Activated CD8-positive, alpha-beta T cell treated with anti-CD3 and anti-CD28 coated beads, Interleukin-2, amount 10 ng/mL, durations not matched to agents 7 days and 5 days (primary cell): ENCODE results near the gene PTPRC. TPM values are rescaled to one million over a fixed set of nuclear protein-coding genes. Genes with fewer than 3 reads are reported as not detected.

ENCODE experiments used
- ATAC-seq: fragments of 150-1000 bp; cut with Tn5 transposase; one replicate; pipeline ENCODE4 v1.10.0; 2021; ENCODE audit warnings: moderate library complexity
- CTCF ChIA-PET: fragments of 350-600 bp; sonication (Branson Sonifier 250); formaldehyde crosslinking; loops from one replicate; lab custom pipeline; 2021; ENCODE audit warnings: antibody characterized with exemption; lab: Charles Lee
- POLR2A ChIA-PET: fragments of 350-600 bp; sonication (Branson Sonifier 250); formaldehyde crosslinking; loops from one replicate; lab custom pipeline; 2021; ENCODE audit warnings: antibody characterized with exemption; lab: Charles Lee
- DNase-seq: peaks from one replicate; pipeline ENCODE4 v3.0.0-alpha.2; 2020
- H3K27ac Mint-ChIP-seq: one replicate; pipeline ENCODE4 v1.8.0; 2021; ENCODE audit warnings: mild to moderate bottlenecking, mixed read lengths
- H3K27me3 Mint-ChIP-seq: one replicate; pipeline ENCODE4 v1.8.0; 2021; ENCODE audit warnings: low read depth, mixed read lengths
- H3K36me3 Mint-ChIP-seq: one replicate; pipeline ENCODE4 v1.8.0; 2021; ENCODE audit warnings: low read depth, mixed read lengths
- H3K4me1 Mint-ChIP-seq: one replicate; pipeline ENCODE4 v1.8.0; 2021; ENCODE audit warnings: low read depth, mixed read lengths
- H3K4me3 Mint-ChIP-seq: one replicate; pipeline ENCODE4 v1.8.0; 2021; ENCODE audit warnings: mild to moderate bottlenecking, mixed read lengths
- H3K9me3 Mint-ChIP-seq: one replicate; pipeline ENCODE4 v1.8.0; 2022; ENCODE audit warnings: mixed read lengths; ENCODE audit not compliant: insufficient read depth
- total RNA-seq, 2 experiments: library from RNA; stranded (reverse); gene quantifications; one replicate each; pipeline ENCODE4 v1.2.3, GENCODE V29; 2021

Gene PTPRC
- total RNA-seq, 2 experiments from 2014 or later: 604 to 619 TPM

DNA sequence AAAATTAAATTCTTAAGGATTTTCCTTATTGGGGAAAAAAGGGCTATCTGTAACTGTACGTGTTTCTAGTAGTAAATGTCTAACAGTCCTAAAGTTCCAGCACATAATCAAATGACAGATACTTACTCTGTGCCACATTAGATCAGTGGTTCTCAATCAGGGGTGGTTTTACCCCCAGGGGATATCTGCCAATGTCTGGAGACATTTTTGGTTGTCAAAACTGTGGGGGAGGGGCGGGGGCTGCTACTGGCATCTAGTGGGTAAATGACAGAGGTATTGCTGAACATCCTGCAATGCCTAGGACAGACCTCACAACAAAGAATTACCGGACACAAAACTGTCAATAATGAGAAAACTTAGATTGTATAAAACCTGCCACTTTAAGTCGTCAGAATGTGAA lies 33.4 kb upstream of the PTPRC start:
- ATAC-seq (peak; percentile 18), DNase-seq (no peak)
- CTCF ChIA-PET: interaction anchor here (0.7 to 2.3 kb wide), 10 partner anchors 10 to 86 kb away, joined by 3 to 11 read pairs (median 4); no protein-coding TSS in a partner anchor
- Mint-ChIP-seq H3K4me3 (no peak overlapping the region), H3K27me3 (no peaks in the 10 kb centered on the region), H3K9me3 (peaks cover 13% of the 10 kb centered on the region), H3K4me1 (peaks cover 60% of the 10 kb centered on the region), H3K27ac (no peak overlapping the region), H3K36me3 (peaks cover 28% of the 10 kb centered on the region)
- POLR2A ChIA-PET: interaction anchor here (1.0 to 1.8 kb wide), 4 partner anchors 9 to 45 kb away, joined by 3 to 7 read pairs (median 6); partner anchors contain the start of gene PTPRC

DNA sequence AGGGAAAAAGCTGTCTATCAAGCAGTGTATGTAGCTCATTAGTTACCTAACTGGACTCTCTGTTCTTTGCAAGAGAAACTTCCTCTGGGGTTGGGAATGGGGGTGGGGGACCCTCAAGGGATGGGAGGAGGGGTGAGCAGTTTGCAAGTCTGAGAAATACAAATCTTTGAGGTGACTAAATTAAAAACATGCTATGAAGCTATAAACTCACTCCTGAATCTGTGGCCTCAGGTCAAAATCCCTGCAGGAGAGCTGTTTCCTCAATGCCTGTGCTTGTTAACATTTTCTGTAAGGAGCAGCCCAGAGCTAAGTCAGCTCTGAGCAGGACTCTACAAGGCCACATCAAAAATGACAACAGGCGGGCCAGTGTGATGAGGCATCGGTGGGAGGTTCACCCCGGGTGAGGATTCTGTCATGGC lies 32.8 kb upstream of the PTPRC start:
- ChIA-PET CTCF (interaction anchor here (0.6 to 2.3 kb wide), 16 partner anchors 11 to 442 kb away, joined by 3 to 11 read pairs (median 3); no protein-coding TSS in a partner anchor), POLR2A (interaction anchor here (0.9 to 1.8 kb wide), 6 partner anchors 8 to 51 kb away, joined by 3 to 7 read pairs (median 4); partner anchors contain the start of gene PTPRC)
- peaks cover 60% of the 10 kb centered on the region for H3K4me1 Mint-ChIP-seq
- no peak overlapping the region for H3K27ac Mint-ChIP-seq
- no peak for DNase-seq
- H3K27me3 Mint-ChIP-seq: no peaks in the 10 kb centered on the region
- no peak for ATAC-seq
- H3K9me3 Mint-ChIP-seq: peaks cover 11% of the 10 kb centered on the region
- H3K4me3 Mint-ChIP-seq: no peak overlapping the region
- H3K36me3 Mint-ChIP-seq: peaks cover 21% of the 10 kb centered on the region

DNA sequence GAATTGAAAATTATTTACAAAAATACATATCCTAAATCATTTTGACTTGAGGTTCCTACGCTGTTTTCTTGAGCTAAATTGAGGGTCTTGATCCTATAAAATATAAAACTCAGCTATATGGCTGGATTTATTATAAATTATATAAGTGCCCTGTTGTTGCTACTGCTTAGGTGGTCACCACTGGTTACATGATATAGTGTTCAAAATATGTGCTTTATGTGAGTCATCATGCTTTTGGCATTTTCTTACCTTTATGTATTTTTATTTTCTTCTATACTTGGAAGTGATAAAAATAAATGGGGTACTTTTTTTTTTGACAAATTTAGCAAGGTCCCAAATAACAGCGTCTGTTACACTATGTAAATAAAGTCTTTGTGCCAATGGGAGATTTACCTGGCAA lies 31.1 kb upstream of the PTPRC start:
- H3K9me3 Mint-ChIP-seq: peaks cover 4% of the 10 kb centered on the region
- H3K36me3 Mint-ChIP-seq: peaks cover 10% of the 10 kb centered on the region
- ATAC-seq (no peak), DNase-seq (no peak)
- H3K4me1 Mint-ChIP-seq: peaks cover 60% of the 10 kb centered on the region
- POLR2A ChIA-PET: no interaction called here
- no peaks in the 10 kb centered on the region for H3K27me3 Mint-ChIP-seq
- H3K27ac Mint-ChIP-seq: no peak overlapping the region
- no peak overlapping the region for H3K4me3 Mint-ChIP-seq
- CTCF ChIA-PET: interaction anchor here (0.7 to 4.6 kb wide), 4 partner anchors 12 to 457 kb away, joined by 3 to 45 read pairs (median 6); no protein-coding TSS in a partner anchor

DNA sequence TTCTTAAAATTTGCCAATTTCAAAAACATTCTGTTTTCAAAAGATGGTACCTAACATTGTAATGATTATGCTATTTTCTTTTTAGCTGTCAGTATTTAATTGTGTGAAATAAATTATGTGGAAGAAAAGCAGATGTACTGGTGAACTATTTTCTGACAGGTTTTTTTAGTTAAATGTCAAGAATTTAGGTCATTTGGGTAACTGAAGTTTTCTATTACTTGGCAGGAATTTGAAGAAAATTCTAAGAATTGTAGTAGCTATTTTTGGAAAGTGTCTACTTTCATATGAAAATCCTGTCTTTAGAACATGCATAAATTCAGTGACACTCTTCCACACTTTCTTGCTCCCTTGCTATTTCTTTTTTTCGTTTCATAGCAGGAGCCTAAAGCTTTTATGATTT lies 28.5 kb upstream of the PTPRC start:
- no peaks in the 10 kb centered on the region for H3K9me3 Mint-ChIP-seq
- peak overlapping the region; percentile 66 for H3K4me3 Mint-ChIP-seq
- peak overlapping the region; percentile 87 for H3K27ac Mint-ChIP-seq
- ATAC-seq (no peak), DNase-seq (no peak)
- H3K36me3 Mint-ChIP-seq: peaks cover 14% of the 10 kb centered on the region
- CTCF ChIA-PET: interaction anchor here (1.0 to 4.6 kb wide), 13 partner anchors 7 to 90 kb away, joined by 3 to 45 read pairs (median 6); no protein-coding TSS in a partner anchor
- POLR2A ChIA-PET: interaction anchor here (0.7 to 2.9 kb wide), 8 partner anchors 9 to 54 kb away, joined by 3 to 32 read pairs (median 4); no protein-coding TSS in a partner anchor
- no peaks in the 10 kb centered on the region for H3K27me3 Mint-ChIP-seq
- peaks cover 67% of the 10 kb centered on the region for H3K4me1 Mint-ChIP-seq

DNA sequence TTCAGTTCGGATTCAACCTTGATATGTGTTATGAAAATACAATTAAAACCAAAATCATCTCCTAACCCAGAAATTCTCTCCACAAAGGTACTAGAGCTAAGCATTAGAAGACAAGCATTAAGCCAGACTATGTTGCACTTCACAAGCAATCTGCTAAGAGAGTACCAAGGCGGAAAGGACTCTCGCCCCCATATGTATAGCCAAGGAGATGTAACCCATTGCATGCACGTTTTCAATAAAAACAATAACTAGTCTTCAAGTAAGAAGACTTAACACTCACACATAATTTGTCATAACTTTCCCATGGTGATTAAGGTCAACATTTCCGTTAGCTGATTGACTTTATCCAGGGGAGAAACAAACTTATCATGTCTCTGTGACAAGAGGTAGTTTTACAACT lies 27.6 kb upstream of the PTPRC start:
- H3K4me3 Mint-ChIP-seq: peak overlapping the region; percentile 66
- peaks cover 18% of the 10 kb centered on the region for H3K36me3 Mint-ChIP-seq
- H3K9me3 Mint-ChIP-seq: no peaks in the 10 kb centered on the region
- peaks cover 67% of the 10 kb centered on the region for H3K4me1 Mint-ChIP-seq
- ChIA-PET POLR2A (interaction anchor here (0.6 to 2.9 kb wide), 6 partner anchors 11 to 351 kb away, joined by 3 to 32 read pairs (median 6); partner anchors contain the start of gene PTPRC), CTCF (interaction anchor here (1.0 to 4.6 kb wide), 13 partner anchors 8 to 91 kb away, joined by 3 to 45 read pairs (median 6); no protein-coding TSS in a partner anchor)
- H3K27ac Mint-ChIP-seq: peak overlapping the region; percentile 87
- ATAC-seq (no peak), DNase-seq (no peak)
- no peaks in the 10 kb centered on the region for H3K27me3 Mint-ChIP-seq

DNA sequence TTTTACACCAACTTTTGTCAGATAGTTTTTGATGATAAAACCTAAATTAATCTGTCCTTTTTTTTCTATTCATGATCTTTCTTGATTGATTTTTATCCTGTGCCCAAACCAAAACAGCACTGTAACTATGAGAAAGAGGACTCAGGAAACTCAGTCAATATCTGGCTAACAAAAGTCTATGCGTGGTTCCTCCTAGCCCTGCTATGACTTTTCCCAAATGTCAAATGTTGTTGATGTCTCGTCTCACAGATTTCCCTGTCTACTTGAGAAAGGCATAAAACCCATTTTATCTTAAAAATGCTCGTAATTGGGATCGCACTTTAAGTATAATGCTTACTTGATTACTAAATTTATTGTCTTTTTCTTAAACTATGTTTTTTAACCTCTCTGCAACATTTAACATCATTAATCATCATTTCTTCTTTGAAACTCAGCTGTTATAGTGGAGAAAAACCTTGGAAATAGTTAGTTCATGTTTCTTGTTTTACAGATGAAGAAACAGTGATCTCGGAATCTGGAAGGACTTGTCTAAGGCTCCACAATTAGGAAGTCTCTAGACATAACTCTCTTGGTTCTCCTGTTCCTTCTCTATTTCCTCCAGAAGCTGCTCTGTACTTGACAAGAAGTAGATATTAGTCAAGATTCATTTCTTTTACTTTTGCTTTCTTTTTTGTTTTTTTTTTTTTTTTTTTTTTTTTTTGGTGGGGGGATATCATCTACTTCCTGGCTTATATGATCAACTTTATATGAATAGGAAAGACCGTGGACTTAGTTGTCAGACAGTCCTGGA lies 26.2 kb upstream of the PTPRC start:
- peaks cover 71% of the 10 kb centered on the region for H3K4me1 Mint-ChIP-seq
- ChIA-PET CTCF (interaction anchor here (0.7 to 2.2 kb wide), 5 partner anchors 10 to 76 kb away, joined by 3 to 8 read pairs (median 6); no protein-coding TSS in a partner anchor), POLR2A (interaction anchor here (0.8 to 2.1 kb wide), 4 partner anchors 9 to 70 kb away, joined by 3 to 13 read pairs (median 4); no protein-coding TSS in a partner anchor)
- DNase-seq: no peak
- peak; percentile 54 for ATAC-seq
- H3K27me3 Mint-ChIP-seq: no peaks in the 10 kb centered on the region
- H3K27ac Mint-ChIP-seq: peak overlapping the region; percentile 94
- no peaks in the 10 kb centered on the region for H3K9me3 Mint-ChIP-seq
- peak overlapping the region; percentile 77 for H3K4me3 Mint-ChIP-seq
- H3K36me3 Mint-ChIP-seq: peaks cover 16% of the 10 kb centered on the region

DNA sequence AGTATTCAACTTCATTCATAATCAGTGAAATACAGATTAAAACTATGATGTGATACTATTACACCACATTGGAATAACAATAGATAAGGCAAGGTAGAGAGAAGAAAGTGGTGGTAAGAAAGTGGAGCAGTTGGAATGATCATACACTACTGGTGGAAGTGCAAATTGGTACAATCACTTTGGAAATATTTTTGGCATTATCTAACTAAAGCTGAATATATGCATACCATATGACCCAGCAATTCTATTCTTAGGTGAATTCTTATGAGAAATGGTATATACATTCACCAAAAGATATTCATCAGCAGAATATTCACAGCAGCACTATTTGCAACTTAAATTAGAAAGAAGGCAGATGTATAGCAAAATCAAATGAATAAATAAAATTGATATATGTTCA lies 21.4 kb upstream of the PTPRC start:
- DNase-seq (no peak), ATAC-seq (no peak)
- ChIA-PET CTCF (interaction anchor here (0.7 to 1.3 kb wide), 3 partner anchors 17 to 32 kb away, joined by 3 to 4 read pairs (median 3); partner anchors contain the start of gene PTPRC), POLR2A (no interaction called here)
- no peak overlapping the region for H3K4me3 Mint-ChIP-seq
- H3K4me1 Mint-ChIP-seq: peaks cover 86% of the 10 kb centered on the region
- H3K9me3 Mint-ChIP-seq: no peaks in the 10 kb centered on the region
- no peaks in the 10 kb centered on the region for H3K27me3 Mint-ChIP-seq
- no peak overlapping the region for H3K27ac Mint-ChIP-seq
- peaks cover 11% of the 10 kb centered on the region for H3K36me3 Mint-ChIP-seq

DNA sequence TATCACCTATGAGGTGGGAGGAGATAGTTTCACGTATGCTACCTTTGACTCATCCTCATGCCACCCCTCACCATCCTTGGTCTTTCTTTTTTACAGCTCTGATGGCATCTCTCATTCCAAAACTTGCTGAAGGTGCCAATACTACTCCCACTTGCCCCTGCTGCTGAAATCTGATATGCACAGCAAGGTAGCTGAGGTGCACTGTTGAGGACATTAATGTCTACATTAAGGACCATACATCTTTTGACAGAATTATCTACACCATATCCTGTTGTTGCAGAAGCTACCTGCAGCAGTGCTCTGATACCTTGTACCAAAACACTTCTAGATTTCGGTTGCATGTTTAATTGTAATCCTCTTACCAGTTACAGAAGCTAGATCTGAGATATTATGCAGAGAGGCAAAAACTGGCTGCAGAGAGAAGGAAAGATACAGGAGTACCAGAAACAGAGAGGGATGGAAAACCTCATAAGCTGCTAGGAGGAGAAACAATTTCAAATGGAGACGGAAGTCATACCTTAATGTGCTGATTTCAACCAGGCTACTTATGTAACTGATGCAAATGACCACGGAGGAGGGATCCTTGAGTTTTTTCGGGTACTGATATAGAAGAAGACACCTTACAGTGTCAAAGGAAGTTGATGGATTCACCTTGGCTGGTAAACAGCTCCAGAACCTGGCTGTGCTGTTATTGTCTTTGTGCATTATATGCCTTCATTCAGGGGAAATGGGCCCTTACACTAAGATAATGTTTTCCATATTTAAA lies 19.3 kb upstream of the PTPRC start:
- no peaks in the 10 kb centered on the region for H3K9me3 Mint-ChIP-seq
- H3K27ac Mint-ChIP-seq: peak overlapping the region; percentile 99
- peaks cover 7% of the 10 kb centered on the region for H3K36me3 Mint-ChIP-seq
- POLR2A ChIA-PET: interaction anchor here (0.7 to 7.4 kb wide), 12 partner anchors 10 to 97 kb away, joined by 3 to 215 read pairs (median 4); partner anchors contain the start of gene PTPRC
- H3K27me3 Mint-ChIP-seq: no peaks in the 10 kb centered on the region
- CTCF ChIA-PET: interaction anchor here (1.1 to 7.2 kb wide), 14 partner anchors 9 to 99 kb away, joined by 3 to 169 read pairs (median 8); partner anchors contain the start of gene PTPRC
- peaks cover 86% of the 10 kb centered on the region for H3K4me1 Mint-ChIP-seq
- DNase-seq: no peak
- H3K4me3 Mint-ChIP-seq: peak overlapping the region; percentile 87
- ATAC-seq: no peak

DNA sequence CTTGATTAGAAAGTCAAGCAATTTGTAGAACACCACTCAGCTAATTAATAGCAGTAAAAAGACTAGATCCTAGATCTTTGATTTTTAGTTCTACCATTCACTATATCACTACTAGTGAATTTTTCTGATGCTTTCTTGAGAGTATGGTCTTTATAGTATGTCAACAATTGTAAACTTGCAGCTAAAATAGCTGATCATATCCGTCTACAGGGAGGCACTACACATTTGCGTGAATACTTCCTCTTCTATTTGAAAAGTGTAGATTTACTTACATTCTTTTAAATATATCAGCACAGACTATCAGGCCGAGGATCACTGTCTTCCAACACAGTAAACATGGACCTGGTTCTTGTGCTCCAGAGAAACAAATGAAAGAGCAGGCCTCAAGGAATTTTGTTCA lies 18.6 kb upstream of the PTPRC start:
- Mint-ChIP-seq H3K9me3 (no peaks in the 10 kb centered on the region), H3K4me1 (peaks cover 89% of the 10 kb centered on the region), H3K27ac (peak overlapping the region; percentile 99), H3K36me3 (peaks cover 6% of the 10 kb centered on the region), H3K4me3 (peak overlapping the region; percentile 87), H3K27me3 (no peaks in the 10 kb centered on the region)
- DNase-seq (no peak), ATAC-seq (no peak)
- ChIA-PET POLR2A (interaction anchor here (0.7 to 7.4 kb wide), 13 partner anchors 10 to 98 kb away, joined by 3 to 215 read pairs (median 7); partner anchors contain the start of gene PTPRC), CTCF (interaction anchor here (1.1 to 7.2 kb wide), 17 partner anchors 9 to 100 kb away, joined by 3 to 169 read pairs (median 6); partner anchors contain the start of genes ATP6V1G3 and PTPRC)

DNA sequence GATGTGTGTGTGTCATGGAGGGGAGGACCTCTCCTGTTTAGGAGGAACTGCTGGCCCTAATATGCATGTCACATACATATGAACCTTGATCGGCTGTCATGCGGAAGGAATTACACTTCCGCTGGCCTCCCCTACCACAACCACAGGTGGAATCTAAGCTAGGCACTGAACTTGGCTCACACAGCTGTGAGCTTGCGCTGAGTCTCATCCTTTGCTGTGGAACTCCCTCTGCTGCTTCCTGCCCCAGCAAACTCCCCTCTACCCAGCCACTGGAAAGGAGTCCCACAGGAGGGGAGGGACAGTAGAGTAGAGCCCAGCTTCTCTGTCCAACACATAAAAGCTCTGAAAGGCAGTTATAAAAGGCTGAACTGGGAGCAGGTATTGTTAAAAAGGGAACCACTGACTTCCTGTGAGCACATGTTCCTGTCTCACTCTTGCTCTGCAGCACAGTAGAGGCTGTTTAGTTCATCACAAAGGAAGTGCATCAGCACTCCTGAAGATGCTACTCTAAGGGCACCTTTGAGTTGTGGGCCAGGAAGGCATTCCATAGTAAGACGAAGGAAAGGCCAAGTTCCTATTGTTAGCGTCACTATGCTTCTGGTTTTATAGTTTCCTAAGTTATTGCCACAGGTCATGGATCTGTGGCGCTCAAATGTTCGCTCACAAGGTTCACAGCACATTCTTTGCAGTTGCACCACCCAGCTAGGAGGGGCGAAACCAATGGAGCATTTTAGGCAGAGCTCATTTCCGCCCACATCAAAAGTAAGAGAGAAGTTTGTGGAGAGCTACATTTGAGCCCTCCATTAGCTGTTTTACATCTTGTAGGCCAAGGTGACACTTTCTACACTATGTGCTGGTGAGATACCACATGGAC lies 17.7 kb upstream of the PTPRC start:
- Mint-ChIP-seq H3K9me3 (no peaks in the 10 kb centered on the region), H3K4me1 (peaks cover 89% of the 10 kb centered on the region), H3K27me3 (no peaks in the 10 kb centered on the region), H3K4me3 (peak overlapping the region; percentile 87), H3K36me3 (peaks cover 3% of the 10 kb centered on the region), H3K27ac (peak overlapping the region; percentile 99)
- ATAC-seq: peak; percentile 77
- ChIA-PET CTCF (interaction anchor here (0.8 to 7.2 kb wide), 18 partner anchors 8 to 101 kb away, joined by 3 to 169 read pairs (median 7); partner anchors contain the start of genes ATP6V1G3 and PTPRC), POLR2A (interaction anchor here (0.7 to 7.4 kb wide), 24 partner anchors 8 to 463 kb away, joined by 3 to 215 read pairs (median 6); partner anchors contain the start of gene PTPRC)
- peak; percentile 86 for DNase-seq
